CD4-positive, alpha-beta memory T cell (primary cell): ENCODE data around the gene KCNK7. TPM values are rescaled to one million over a fixed set of nuclear protein-coding genes. Genes with fewer than 3 reads are reported as not detected.
A peak's percentile ranks its signal among the peaks of the same experiment; 100 is the strongest.

Experiments used
- CTCF ChIA-PET: fragments of 350-600 bp; sonication (Branson Sonifier 250); formaldehyde crosslinking; loops from one replicate; lab custom pipeline; 2021; ENCODE audit warnings: inconsistent platforms; ENCODE audit not compliant: partially characterized antibody; lab: Charles Lee
- POLR2A ChIA-PET: fragments of 350-600 bp; sonication (Branson Sonifier 250); formaldehyde crosslinking; loops from one replicate; lab custom pipeline; 2021; ENCODE audit not compliant: partially characterized antibody; lab: Charles Lee
- DNase-seq, 5 donors: peaks; one replicate each; pipeline versions ENCODE4 v3.0.0 to v3.0.0-alpha.2; 2020 to 2022; ENCODE audit warnings: mixed read lengths in 1 of 5
- H3K27ac ChIP-seq: one replicate; pipeline ENCODE4 v1.7.0; 2013; ENCODE audit warnings: low read depth, low read length
- H3K27me3 ChIP-seq: 2 replicates; pipeline ENCODE4 v1.7.0; 2013; ENCODE audit warnings: mild to moderate bottlenecking, low read length, moderate library complexity; ENCODE audit not compliant: insufficient read depth
- H3K36me3 ChIP-seq: 2 replicates; pipeline ENCODE4 v1.7.0; 2013; ENCODE audit warnings: mild to moderate bottlenecking, low read length, moderate library complexity; ENCODE audit not compliant: insufficient read depth
- H3K4me1 ChIP-seq: 2 replicates; pipeline ENCODE4 v1.7.0; 2013; ENCODE audit warnings: mild to moderate bottlenecking, low read length, moderate library complexity; ENCODE audit not compliant: insufficient read depth
- H3K4me3 ChIP-seq, 2 donors: one replicate each; pipeline ENCODE4 v1.7.0; 2013; ENCODE audit warnings: low read length in 2 of 2, mild to moderate bottlenecking in 1 of 2
- H3K9me3 ChIP-seq, 2 donors: one replicate each; pipeline ENCODE4 v1.7.0; 2013; ENCODE audit warnings: low read length in 2 of 2, control low read depth in 1 of 2; ENCODE audit not compliant: control insufficient read depth in 1 of 2
- H3K27ac Mint-ChIP-seq, 7 donors: one replicate each; pipeline ENCODE4 v1.8.0; 2020 to 2021; ENCODE audit warnings: mixed read lengths in 7 of 7, mild to moderate bottlenecking in 6 of 7, inconsistent platforms in 3 of 7, moderate library complexity in 3 of 7
- H3K27me3 Mint-ChIP-seq, 2 donors: one replicate each; pipeline ENCODE4 v1.8.0; 2020 to 2021; ENCODE audit warnings: mixed read lengths in 2 of 2
- H3K36me3 Mint-ChIP-seq, 2 donors: one replicate each; pipeline ENCODE4 v1.8.0; 2020 to 2021; ENCODE audit warnings: mixed read lengths in 2 of 2, inconsistent platforms in 1 of 2, mild to moderate bottlenecking in 1 of 2
- H3K4me1 Mint-ChIP-seq, 4 donors: one replicate each; pipeline ENCODE4 v1.8.0; 2020 to 2021; ENCODE audit warnings: mixed read lengths in 4 of 4, mild to moderate bottlenecking in 1 of 4
- H3K4me3 Mint-ChIP-seq, 8 donors: one replicate each; pipeline ENCODE4 v1.8.0; 2020 to 2021; ENCODE audit warnings: mixed read lengths in 8 of 8, mild to moderate bottlenecking in 7 of 8, moderate library complexity in 6 of 8, inconsistent platforms in 3 of 8
- H3K9me3 Mint-ChIP-seq, 8 donors: one replicate each; pipeline ENCODE4 v1.8.0; 2020 to 2021; ENCODE audit warnings: mixed read lengths in 8 of 8, mild to moderate bottlenecking in 5 of 8, inconsistent platforms in 3 of 8, moderate library complexity in 1 of 8
- intact Hi-C: fragments of 100-400 bp; cut with micrococcal nuclease; formaldehyde crosslinking; loops from one replicate; pipeline ENCODE4 v1.15.1; 2023
- polyA plus RNA-seq, 2 donors: library from polyadenylated mRNA; unstranded; fragments of 300-500 nt; fragmentation: Illumina TruSeq; gene quantifications; one replicate each; pipeline ENCODE4 v1.2.3, GENCODE V29; 2021
- total RNA-seq, 2 experiments: library from RNA; stranded (reverse); gene quantifications; one replicate each; pipeline ENCODE4 v1.2.3, GENCODE V29; 2021

KCNK7 gene
- total and polyA plus RNA-seq, 4 experiments from 2014 or later = 1.2 to 2.7 (median 1.6) TPM; not detected in 1

DNA sequence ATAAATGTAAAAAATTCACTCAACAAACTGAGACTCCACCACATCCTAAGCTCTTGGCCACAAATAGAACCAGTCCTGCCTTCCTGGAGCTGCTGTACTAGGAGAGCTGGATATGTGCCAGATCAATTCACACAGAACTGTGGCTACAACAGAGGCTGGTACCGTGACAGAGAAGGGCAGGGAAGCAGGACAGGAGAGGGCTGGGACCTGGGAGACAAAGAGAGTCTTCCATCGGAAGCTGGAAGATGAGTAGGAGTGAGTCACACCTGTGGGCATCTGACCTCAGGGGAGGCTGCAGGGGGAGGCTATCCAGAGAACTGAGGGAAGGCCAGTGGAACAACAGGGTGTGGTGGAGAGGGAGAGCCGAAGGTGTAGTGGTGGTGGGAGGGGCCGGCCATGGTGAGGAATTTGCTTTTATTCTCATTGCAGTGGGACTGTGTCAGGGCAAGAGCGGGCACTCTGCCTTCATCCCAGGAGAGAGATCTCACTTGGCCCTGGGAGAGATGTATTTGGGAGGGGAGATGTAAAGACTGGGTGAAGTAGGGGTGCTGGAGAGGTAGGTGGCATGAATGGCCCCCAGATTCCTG is 35.6 kb downstream of the KCNK7 start:
- peak in 1 of 5 donors; percentile 28 for DNase-seq
- intact Hi-C loops = no loop called here
- Mint-ChIP-seq H3K36me3 (no peaks in the 10 kb centered on the region), H3K27ac (peak overlapping the region in 6 of 7 donors; percentile 55 to 91 (median 84)), H3K4me1 (peaks cover 35 to 65% (median 50%) of the 10 kb centered on the region in 4 donors), H3K27me3 (no peaks in the 10 kb centered on the region), H3K9me3 (no peaks in the 10 kb centered on the region), H3K4me3 (peak overlapping the region in 5 of 8 donors; percentile 21 to 61 (median 39))
- no peak overlapping the region for H3K27ac ChIP-seq
- H3K4me1 ChIP-seq = peaks cover 63% of the 10 kb centered on the region
- H3K9me3 ChIP-seq = no peaks in the 10 kb centered on the region
- no peaks in the 10 kb centered on the region for H3K27me3 ChIP-seq
- ChIA-PET POLR2A (interaction anchor here (0.9 to 18.2 kb wide), 8 partner anchors 11 to 62 kb away, joined by 3 to 403 read pairs (median 6); partner anchors contain the start of genes EHBP1L1, FAM89B, SCYL1 and ZNRD2), CTCF (interaction anchor here (1.0 to 2.1 kb wide), 3 partner anchors 12 to 19 kb away, joined by 3 to 7 read pairs (median 6); partner anchors contain the start of gene FAM89B)
- no peak overlapping the region for H3K4me3 ChIP-seq
- no peaks in the 10 kb centered on the region for H3K36me3 ChIP-seq

DNA sequence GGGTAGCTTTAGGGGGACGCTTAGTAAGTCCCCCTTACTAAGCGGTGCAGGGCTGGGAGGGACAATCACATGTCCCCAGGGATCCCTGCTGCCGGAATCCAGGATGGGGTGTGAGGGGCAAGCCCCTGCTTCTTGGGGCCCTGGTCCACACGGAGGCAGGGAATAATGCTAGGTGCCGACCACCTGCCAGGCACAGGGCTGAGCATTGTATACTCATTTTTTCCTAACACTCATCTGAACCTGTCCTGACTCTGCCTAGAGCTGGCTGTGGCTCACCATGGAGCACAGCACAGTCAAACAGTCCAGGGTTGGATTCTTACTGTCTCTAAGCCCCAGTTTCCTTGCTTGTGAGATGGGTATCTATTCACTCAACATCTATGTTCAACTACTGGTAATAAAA is 36.1 kb downstream of the KCNK7 start:
- Mint-ChIP-seq H3K36me3 (peaks cover 0 to 1% of the 10 kb centered on the region in 2 donors), H3K27me3 (no peaks in the 10 kb centered on the region), H3K4me3 (peak overlapping the region; percentile 21 to 70 (median 59)), H3K4me1 (peaks cover 37 to 65% (median 52%) of the 10 kb centered on the region in 4 donors), H3K9me3 (no peaks in the 10 kb centered on the region), H3K27ac (peak overlapping the region; percentile 55 to 90 (median 81))
- Histone ChIP-seq H3K4me3 (no peak overlapping the region), H3K4me1 (peaks cover 63% of the 10 kb centered on the region), H3K27ac (peak overlapping the region; percentile 70), H3K27me3 (no peaks in the 10 kb centered on the region), H3K9me3 (no peaks in the 10 kb centered on the region), H3K36me3 (no peaks in the 10 kb centered on the region)
- intact Hi-C loops = no loop called here
- CTCF ChIA-PET = interaction anchor here (0.9 to 1.6 kb wide), 5 partner anchors 9 to 29 kb away, joined by 3 to 6 read pairs (median 3); no protein-coding TSS in a partner anchor
- peak in 1 of 5 donors; percentile 33 for DNase-seq
- POLR2A ChIA-PET = interaction anchor here (1.3 to 18.2 kb wide), 7 partner anchors 11 to 62 kb away, joined by 4 to 403 read pairs (median 7); partner anchors contain the start of genes EHBP1L1, FAM89B, SCYL1 and ZNRD2

DNA sequence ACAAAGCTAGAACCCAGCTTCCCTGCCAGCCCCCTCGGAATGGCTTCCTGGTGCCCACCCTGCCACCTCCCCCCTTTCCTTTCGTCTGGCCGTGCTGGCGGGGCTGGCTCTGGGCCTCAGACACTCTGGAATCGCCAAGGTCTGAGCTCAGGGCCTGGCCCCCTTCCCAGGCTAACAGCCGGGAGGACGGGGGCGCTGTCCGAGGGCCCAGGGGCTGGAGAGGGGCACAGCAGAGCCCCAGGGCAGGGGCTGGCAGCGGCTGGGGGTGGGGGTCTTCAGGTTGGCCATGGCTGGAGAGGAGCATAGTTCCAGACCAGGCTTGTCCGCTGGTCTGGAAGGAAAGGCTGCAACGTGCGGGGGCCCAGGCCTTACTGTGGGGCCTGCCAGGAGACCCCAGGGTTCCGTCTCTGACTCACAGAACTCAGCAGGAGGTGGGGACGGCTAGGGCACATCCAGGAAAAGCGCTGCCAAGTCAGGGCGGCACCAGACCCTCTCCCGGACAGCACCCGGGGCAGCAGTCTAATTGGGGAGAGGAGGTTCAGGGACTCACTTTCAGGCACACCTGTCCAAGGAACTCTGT is 36.6 kb downstream of the KCNK7 start:
- intact Hi-C loops = loop anchor here (1.0 kb wide), 1 partner anchor 11 kb away; the partner anchor contains the start of gene ZNRD2
- Mint-ChIP-seq H3K9me3 (no peaks in the 10 kb centered on the region), H3K36me3 (peaks cover 0 to 1% of the 10 kb centered on the region in 2 donors), H3K27ac (peak overlapping the region; percentile 55 to 88 (median 81)), H3K4me3 (peak overlapping the region; percentile 52 to 73 (median 66)), H3K27me3 (no peaks in the 10 kb centered on the region), H3K4me1 (peaks cover 41 to 69% (median 56%) of the 10 kb centered on the region in 4 donors)
- H3K27me3 ChIP-seq = no peaks in the 10 kb centered on the region
- POLR2A ChIA-PET = interaction anchor here (0.7 to 18.2 kb wide), 7 partner anchors 12 to 61 kb away, joined by 3 to 403 read pairs (median 5); partner anchors contain the start of genes EHBP1L1, FAM89B, SCYL1 and ZNRD2
- no peaks in the 10 kb centered on the region for H3K9me3 ChIP-seq
- peak overlapping the region; percentile 52 for H3K4me3 ChIP-seq
- CTCF ChIA-PET = interaction anchor here (0.9 to 1.6 kb wide), 4 partner anchors 8 to 29 kb away, joined by 3 read pairs; no protein-coding TSS in a partner anchor
- H3K27ac ChIP-seq = peak overlapping the region; percentile 70
- H3K4me1 ChIP-seq = peaks cover 65% of the 10 kb centered on the region
- DNase-seq = peak in 1 of 5 donors; percentile 35
- no peaks in the 10 kb centered on the region for H3K36me3 ChIP-seq

DNA sequence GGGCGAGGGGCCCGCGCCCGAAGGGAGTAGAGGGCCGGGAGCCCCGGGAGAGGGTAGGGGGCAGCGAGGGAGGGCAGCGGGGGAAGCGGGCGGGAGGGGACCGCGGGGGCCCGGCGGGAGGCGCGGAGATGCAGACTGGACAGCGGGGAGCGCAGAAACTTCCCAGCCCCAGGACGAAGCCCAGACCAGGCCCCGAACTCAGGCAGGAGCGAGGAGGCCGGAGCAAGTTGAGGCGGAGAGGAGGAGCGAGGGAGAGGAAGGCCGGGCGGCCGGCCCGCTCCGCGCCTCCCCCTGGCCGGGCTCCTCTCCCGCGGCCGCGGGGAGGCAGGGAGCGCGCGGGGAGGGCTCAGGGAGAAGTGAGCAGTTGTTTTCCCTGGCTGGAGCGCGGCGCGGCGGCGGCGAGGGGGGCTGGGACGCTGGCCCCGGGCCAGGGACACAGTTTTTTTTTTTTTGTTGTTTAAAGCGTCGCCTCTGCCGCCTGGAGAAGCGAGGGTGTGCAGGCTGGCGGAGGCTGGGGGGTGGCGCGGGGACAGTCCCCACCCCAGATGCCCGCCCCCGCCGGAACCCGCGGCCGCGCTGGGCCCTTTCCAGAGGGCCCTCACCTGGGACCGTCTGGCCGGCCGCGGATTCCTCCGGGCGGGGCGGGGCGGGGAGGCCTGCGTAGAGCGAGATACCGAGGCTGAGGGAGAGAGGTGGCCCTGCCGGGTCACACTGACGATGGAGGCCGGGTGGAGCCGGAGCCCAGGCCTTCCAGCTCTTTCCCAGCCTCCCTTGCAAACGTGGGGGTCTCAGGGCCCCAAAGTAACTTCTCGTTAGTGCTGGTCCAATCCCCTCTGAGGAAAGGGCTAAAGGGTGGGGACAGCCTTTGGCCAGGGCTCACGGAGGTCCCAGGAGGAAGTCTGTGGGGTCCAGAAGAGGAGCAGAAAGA is 37.3 kb downstream of the KCNK7 start, which contains the start of gene LTBP3:
Gene LTBP3 (minus strand): TSS at position 358 of the 928 bp plus-strand sequence. CDS start 400 bp downstream, outside the sequence.
- intact Hi-C loops = loop anchor here (1.0 kb wide), 1 partner anchor 12 kb away; the partner anchor contains the start of gene ZNRD2
- H3K27me3 ChIP-seq = no peaks in the 10 kb centered on the region
- ChIA-PET CTCF (interaction anchor here (0.9 to 1.6 kb wide), 4 partner anchors 8 to 30 kb away, joined by 3 read pairs; no protein-coding TSS in a partner anchor), POLR2A (interaction anchor here (0.6 to 18.2 kb wide), 9 partner anchors 12 to 114 kb away, joined by 3 to 403 read pairs (median 5); partner anchors contain the start of genes EHBP1L1, FAM89B, SCYL1 and ZNRD2)
- peak in 3 of 5 donors; percentile 42 to 54 (median 44) for DNase-seq
- peaks cover 65% of the 10 kb centered on the region for H3K4me1 ChIP-seq
- peaks cover 0 to 1% of the 10 kb centered on the region in 2 donors for H3K36me3 Mint-ChIP-seq
- H3K27me3 Mint-ChIP-seq = no peaks in the 10 kb centered on the region
- H3K9me3 ChIP-seq = no peaks in the 10 kb centered on the region
- no peaks in the 10 kb centered on the region for H3K9me3 Mint-ChIP-seq
- peak within 1 kb of the TSS; percentile 85 to 97 (median 93) for H3K27ac Mint-ChIP-seq
- H3K27ac ChIP-seq = peak within 1 kb of the TSS; percentile 70
- peaks cover 39 to 66% (median 53%) of the 10 kb centered on the region in 4 donors for H3K4me1 Mint-ChIP-seq
- no peaks in the 10 kb centered on the region for H3K36me3 ChIP-seq
- peak within 1 kb of the TSS; percentile 52 for H3K4me3 ChIP-seq
- peak within 1 kb of the TSS; percentile 87 to 94 (median 91) for H3K4me3 Mint-ChIP-seq

DNA sequence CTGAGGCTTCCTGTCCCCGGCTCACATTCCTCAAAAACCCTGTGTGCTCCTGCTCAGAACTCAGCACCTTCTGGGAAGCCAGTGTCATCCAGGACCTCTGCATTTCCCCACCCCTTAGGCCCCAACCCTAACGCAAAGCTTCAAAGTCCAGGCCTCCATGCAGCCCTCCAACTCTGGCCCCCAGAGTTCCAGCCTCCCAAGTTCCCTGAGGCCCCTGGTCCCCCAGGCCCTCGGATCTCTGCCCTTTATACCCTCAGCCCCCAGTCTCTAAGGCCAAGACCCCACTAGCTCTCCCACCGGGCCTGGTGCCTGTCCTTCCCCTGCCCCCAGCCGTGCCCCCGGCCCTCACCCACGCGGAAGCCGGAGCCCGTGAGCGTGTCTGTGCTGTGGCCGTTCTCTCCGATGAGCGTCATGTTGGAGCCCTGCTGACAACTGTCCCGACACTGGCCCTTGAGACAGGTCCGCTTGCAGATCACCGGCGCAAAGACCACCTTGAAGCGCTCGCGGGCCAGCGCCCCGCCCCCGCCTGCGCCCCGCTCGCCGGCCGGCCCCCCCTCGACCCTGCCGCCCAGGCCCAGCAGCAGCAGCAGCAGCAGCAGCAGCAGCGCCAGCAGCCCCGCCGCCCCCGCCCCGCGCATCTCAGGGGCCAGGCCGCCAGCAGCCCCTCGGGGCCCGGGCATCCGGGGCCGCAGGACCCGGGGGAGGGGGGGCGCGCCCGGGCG is 38.2 kb downstream of the KCNK7 start:
- Histone ChIP-seq H3K36me3 (no peaks in the 10 kb centered on the region), H3K9me3 (no peaks in the 10 kb centered on the region), H3K4me1 (peaks cover 71% of the 10 kb centered on the region), H3K27ac (peak overlapping the region; percentile 70), H3K4me3 (peak overlapping the region; percentile 36 to 51), H3K27me3 (no peaks in the 10 kb centered on the region)
- ChIA-PET POLR2A (interaction anchor here (0.6 to 18.2 kb wide), 12 partner anchors 11 to 333 kb away, joined by 3 to 403 read pairs (median 4); partner anchors contain the start of genes CCDC85B, EHBP1L1, FAM89B and MALAT1), CTCF (interaction anchor here (1.0 to 2.8 kb wide), 6 partner anchors 8 to 69 kb away, joined by 3 to 13 read pairs (median 7); partner anchors contain the start of genes FAM89B and ZNRD2)
- Mint-ChIP-seq H3K9me3 (no peaks in the 10 kb centered on the region), H3K27ac (peak overlapping the region; percentile 83 to 97 (median 93)), H3K27me3 (no peaks in the 10 kb centered on the region), H3K36me3 (peaks cover under 1 to 1% of the 10 kb centered on the region in 2 donors), H3K4me1 (peaks cover 41 to 72% (median 58%) of the 10 kb centered on the region in 4 donors), H3K4me3 (peak overlapping the region; percentile 87 to 94 (median 91))
- DNase-seq = peak in 1 of 5 donors; percentile 33
- intact Hi-C loops = loop anchor here (1.0 kb wide), 1 partner anchor 13 kb away; the partner anchor contains the start of gene ZNRD2
